ENCODE measurements around the gene KIF11.

Gene KIF11

GRCh38 chr10:92690915-92691590 lies 98.1 kb downstream of the KIF11 start:
- peaks cover 0 to 22% (median 15%) of the 10 kb centered on the region in 4 donors for H3K4me1 ChIP-seq
- DNase-seq = peak in 1 of 2 donors; percentile 29
- no peak for TF ChIP-seq CTCF (IDR thresholded peaks at IDR 0.05)
- H3K4me3 ChIP-seq = peak overlapping the region; percentile 63 to 82
- peak overlapping the region; percentile 45 to 48 for H3K27ac ChIP-seq
- H3K36me3 ChIP-seq = no peaks in the 10 kb centered on the region
- peaks cover 0 to 4% (median 0%) of the 10 kb centered on the region in 3 donors for H3K9me3 ChIP-seq
- intact Hi-C loops (cut with DNase I; ENCODE audit: low total_unique reads) = loop anchor here (5.0 to 10.0 kb wide), 3 partner anchors 61 to 154 kb away; partner anchors contain the start of genes EXOC6 and KIF11
- H3K27me3 ChIP-seq = peaks cover 0 to 31% of the 10 kb centered on the region in 2 donors

GRCh38 chr10:92691591-92692079 lies 98.7 kb downstream of the KIF11 start:
- H3K4me1 ChIP-seq = peaks cover 0 to 23% (median 19%) of the 10 kb centered on the region in 4 donors
- H3K36me3 ChIP-seq = no peaks in the 10 kb centered on the region
- peak overlapping the region; percentile 7 to 45 for H3K27ac ChIP-seq
- TF ChIP-seq CTCF (IDR thresholded peaks at IDR 0.05) = no peak
- intact Hi-C loops (cut with DNase I; ENCODE audit: low total_unique reads) = loop anchor here (5.0 to 10.0 kb wide), 3 partner anchors 61 to 153 kb away; partner anchors contain the start of genes EXOC6 and KIF11
- H3K4me3 ChIP-seq = peak overlapping the region; percentile 63 to 82
- peaks cover 0 to 31% of the 10 kb centered on the region in 2 donors for H3K27me3 ChIP-seq
- H3K9me3 ChIP-seq = peaks cover 0 to 4% (median 0%) of the 10 kb centered on the region in 3 donors
- peak; percentile 68 to 78 for DNase-seq

GRCh38 chr10:92692080-92692671 lies 99.2 kb downstream of the KIF11 start:
- Histone ChIP-seq H3K27ac (no peak overlapping the region), H3K4me3 (peak overlapping the region; percentile 63 to 82), H3K36me3 (no peaks in the 10 kb centered on the region), H3K27me3 (peaks cover 0 to 31% of the 10 kb centered on the region in 2 donors), H3K4me1 (peaks cover 0 to 23% (median 19%) of the 10 kb centered on the region in 4 donors), H3K9me3 (peaks cover 0 to 4% (median 0%) of the 10 kb centered on the region in 3 donors)
- intact Hi-C loops (cut with DNase I; ENCODE audit: low total_unique reads) = loop anchor here (5.0 to 10.0 kb wide), 3 partner anchors 60 to 153 kb away; partner anchors contain the start of genes EXOC6 and KIF11
- no peak for DNase-seq
- TF ChIP-seq CTCF (IDR thresholded peaks at IDR 0.05) = no peak

- Histone ChIP-seq H3K36me3 (no peaks in the 10 kb centered on the region), H3K27ac (no peak overlapping the region), H3K9me3 (peaks cover 0 to 4% (median 0%) of the 10 kb centered on the region in 3 donors), H3K4me1 (peaks cover 0 to 23% (median 19%) of the 10 kb centered on the region in 4 donors), H3K27me3 (peaks cover 0 to 31% of the 10 kb centered on the region in 2 donors), H3K4me3 (peak overlapping the region in 1 of 2 donors; percentile 63)
- DNase-seq = no peak
- TF ChIP-seq CTCF (IDR thresholded peaks at IDR 0.05) = no peak
- intact Hi-C loops (cut with DNase I; ENCODE audit: low total_unique reads) = loop anchor here (5.0 to 10.0 kb wide), 3 partner anchors 59 to 152 kb away; partner anchors contain the start of genes EXOC6 and KIF11
These were observed 100.0 kb downstream of the KIF11 start for GRCh38 chr10:92692697-92693533.

- Histone ChIP-seq H3K9me3 (peaks cover 0 to 4% (median 0%) of the 10 kb centered on the region in 3 donors), H3K36me3 (no peaks in the 10 kb centered on the region), H3K27ac (no peak overlapping the region), H3K4me1 (peaks cover 0 to 23% (median 19%) of the 10 kb centered on the region in 4 donors), H3K27me3 (peaks cover 0 to 31% of the 10 kb centered on the region in 2 donors), H3K4me3 (no peak overlapping the region)
- TF ChIP-seq CTCF (IDR thresholded peaks at IDR 0.05) = no peak
- DNase-seq = no peak
- intact Hi-C loops (cut with DNase I; ENCODE audit: low total_unique reads) = loop anchor here (5.0 to 10.0 kb wide), 3 partner anchors 59 to 151 kb away; partner anchors contain the start of genes EXOC6 and KIF11
These were observed 100.6 kb downstream of the KIF11 start for GRCh38 chr10:92693534-92693893.
